GM12872 (cell line): ENCODE results near the gene CAMK2A.

Experiments
- CTCF ChIP-seq: IDR thresholded peaks from 3 replicates; pipeline ENCODE4 v1.5.1; 2011; ENCODE audit warnings: low read depth, mild to moderate bottlenecking, low read length, moderate library complexity; ENCODE audit not compliant: insufficient read depth

The CAMK2A gene

GRCh38 chr5:150248946-150249345 lies 40.6 kb downstream of the CAMK2A start:
- TF ChIP-seq CTCF, result no peak

GRCh38 chr5:150247726-150248125 lies 41.8 kb downstream of the CAMK2A start:
- TF ChIP-seq CTCF, result no peak

GRCh38 chr5:150246835-150247234 lies 42.7 kb downstream of the CAMK2A start:
- TF ChIP-seq CTCF, result no peak

- no peak for TF ChIP-seq CTCF
Observed at GRCh38 chr5:150246429-150246828, 43.1 kb downstream of the CAMK2A start.

GRCh38 chr5:150245808-150246207 lies 43.8 kb downstream of the CAMK2A start:
- no peak for TF ChIP-seq CTCF

GRCh38 chr5:150245111-150245789 lies 44.3 kb downstream of the CAMK2A start:
- no peak for TF ChIP-seq CTCF

- TF ChIP-seq CTCF, result no peak
Observed at GRCh38 chr5:150244209-150244608, 45.4 kb downstream of the CAMK2A start.

- no peak for TF ChIP-seq CTCF
Observed at GRCh38 chr5:150243590-150243989, 46.0 kb downstream of the CAMK2A start.
